Thymus (tissue), 11 donors: ENCODE results near the gene ULBP2. TPM values are rescaled to one million over a fixed set of nuclear protein-coding genes. Genes with fewer than 3 reads are reported as not detected.

ENCODE experiments used
- DNase-seq, 9 donors: peaks; one replicate each; pipeline ENCODE4 v3.0.0-alpha.2; 2013; ENCODE audit warnings: low spot score in 9 of 9, low read depth in 6 of 9, missing footprints in 1 of 9
- H3K27ac ChIP-seq, 2 donors: one replicate each; pipeline ENCODE4 v1.5.1; 2013; ENCODE audit warnings: control low read depth in 1 of 2, low read depth in 1 of 2, low read length in 1 of 2, mild to moderate bottlenecking in 1 of 2, moderate library complexity in 1 of 2
- H3K27me3 ChIP-seq, 2 donors: one replicate each; pipeline ENCODE4 v1.5.1; 2013; ENCODE audit warnings: low read length in 1 of 2; ENCODE audit not compliant: control insufficient read depth in 2 of 2, insufficient read depth in 1 of 2
- H3K36me3 ChIP-seq, 2 donors: one replicate each; pipeline ENCODE4 v1.5.1; 2013; ENCODE audit warnings: low read length in 1 of 2, mild to moderate bottlenecking in 1 of 2, moderate library complexity in 1 of 2; ENCODE audit not compliant: control insufficient read depth in 2 of 2, insufficient read depth in 2 of 2
- H3K4me1 ChIP-seq, 2 donors: one replicate each; pipeline ENCODE4 v1.5.1; 2013; ENCODE audit warnings: low read length in 2 of 2; ENCODE audit not compliant: control insufficient read depth in 2 of 2, insufficient read depth in 2 of 2
- H3K4me3 ChIP-seq, 2 donors: one replicate each; pipeline ENCODE4 v1.5.1; 2013; ENCODE audit warnings: low read length in 2 of 2, control low read depth in 1 of 2, mild to moderate bottlenecking in 1 of 2
- H3K9me3 ChIP-seq, 2 donors: one replicate each; pipeline ENCODE4 v1.5.1; 2013; ENCODE audit warnings: low read length in 1 of 2, mild to moderate bottlenecking in 1 of 2; ENCODE audit not compliant: control insufficient read depth in 2 of 2, insufficient read depth in 1 of 2
- WGBS: extraction: QIAGEN DNeasy Blood & Tissue Kit; methylation state at CpG from one replicate; pipeline ENCODE4 v1.1.7; 2013; 5-methylcytosine and 5-hydroxymethylcytosine counted together
- polyA plus RNA-seq: library from polyadenylated mRNA; stranded (reverse); fragments of 200-250 nt; gene quantifications from one replicate; pipeline ENCODE4 v1.2.3, GENCODE V29; 2013
- total RNA-seq: library from RNA; stranded (reverse); fragments of 120-200 nt; gene quantifications from one replicate; pipeline ENCODE4 v1.2.4, GENCODE V29; 2013
- donor health status: healthy.

The ULBP2 gene
- total and polyA plus RNA-seq, 2 donors = 0.66 to 2.3 TPM

GRCh38 chr6:149899486-149899885 is 42.3 kb upstream of the ULBP2 start:
- H3K36me3 ChIP-seq = no peaks in the 10 kb centered on the region
- H3K27ac ChIP-seq = no peak overlapping the region
- no peaks in the 10 kb centered on the region for H3K4me1 ChIP-seq
- DNase-seq = no peak
- no peaks in the 10 kb centered on the region for H3K9me3 ChIP-seq
- H3K4me3 ChIP-seq = no peak overlapping the region
- peaks cover 0 to 9% of the 10 kb centered on the region in 2 donors for H3K27me3 ChIP-seq
- WGBS = 98% methylated on average over 6 of the region's 6 CpGs

- no peak overlapping the region for H3K27ac ChIP-seq
- no peak for DNase-seq
Measured at GRCh38 chr6:149899926-149900619, 41.7 kb upstream of the ULBP2 start.

GRCh38 chr6:149900620-149901443 is 41.0 kb upstream of the ULBP2 start:
- peaks cover 0 to 9% of the 10 kb centered on the region in 2 donors for H3K27me3 ChIP-seq
- no peaks in the 10 kb centered on the region for H3K4me1 ChIP-seq
- H3K9me3 ChIP-seq = no peaks in the 10 kb centered on the region
- 94% methylated on average over 11 of the region's 11 CpGs for WGBS
- no peak overlapping the region for H3K27ac ChIP-seq
- H3K36me3 ChIP-seq = no peaks in the 10 kb centered on the region
- no peak for DNase-seq
- no peak overlapping the region for H3K4me3 ChIP-seq

More at GRCh38 chr6:149899926-149900619, 41.7 kb upstream of the ULBP2 start:
- 93% methylated on average over 7 of the region's 7 CpGs for WGBS
- Histone ChIP-seq H3K4me3 (no peak overlapping the region), H3K27me3 (peaks cover 0 to 9% of the 10 kb centered on the region in 2 donors), H3K36me3 (no peaks in the 10 kb centered on the region), H3K4me1 (no peaks in the 10 kb centered on the region), H3K9me3 (no peaks in the 10 kb centered on the region)

GRCh38 chr6:149901444-149902140 is 40.2 kb upstream of the ULBP2 start:
- no peak overlapping the region for H3K27ac ChIP-seq

GRCh38 chr6:149903938-149904611 is 37.7 kb upstream of the ULBP2 start:
- Histone ChIP-seq H3K9me3 (peaks cover 3 to 8% of the 10 kb centered on the region in 2 donors), H3K4me3 (no peak overlapping the region), H3K27ac (no peak overlapping the region), H3K27me3 (peaks cover 0 to 7% of the 10 kb centered on the region in 2 donors), H3K4me1 (no peaks in the 10 kb centered on the region), H3K36me3 (no peaks in the 10 kb centered on the region)
- 91% methylated on average over 5 of the region's 5 CpGs for WGBS
- DNase-seq = no peak

More at GRCh38 chr6:149901444-149902140, 40.2 kb upstream of the ULBP2 start:
- DNase-seq = no peak
- WGBS = 96% methylated on average over 6 of the region's 6 CpGs
- Histone ChIP-seq H3K4me3 (no peak overlapping the region), H3K4me1 (no peaks in the 10 kb centered on the region), H3K36me3 (no peaks in the 10 kb centered on the region), H3K27me3 (peaks cover 0 to 9% of the 10 kb centered on the region in 2 donors), H3K9me3 (no peaks in the 10 kb centered on the region)

- Histone ChIP-seq H3K27ac (no peak overlapping the region), H3K9me3 (peaks cover 3 to 13% of the 10 kb centered on the region in 2 donors), H3K36me3 (no peaks in the 10 kb centered on the region), H3K27me3 (peaks cover 0 to 6% of the 10 kb centered on the region in 2 donors), H3K4me3 (no peak overlapping the region), H3K4me1 (no peaks in the 10 kb centered on the region)
- no peak for DNase-seq
- 94% methylated on average over 13 of the region's 13 CpGs for WGBS
Measured at GRCh38 chr6:149904661-149905370, 37.0 kb upstream of the ULBP2 start.

GRCh38 chr6:149905371-149905910 is 36.4 kb upstream of the ULBP2 start:
- Histone ChIP-seq H3K4me1 (no peaks in the 10 kb centered on the region), H3K4me3 (no peak overlapping the region), H3K36me3 (no peaks in the 10 kb centered on the region), H3K27me3 (peaks cover 0 to 6% of the 10 kb centered on the region in 2 donors), H3K9me3 (peaks cover 3 to 16% of the 10 kb centered on the region in 2 donors), H3K27ac (no peak overlapping the region)
- WGBS = 98% methylated on average over 18 of the region's 18 CpGs
- DNase-seq = no peak

- Histone ChIP-seq H3K27ac (no peak overlapping the region), H3K36me3 (no peaks in the 10 kb centered on the region), H3K4me3 (no peak overlapping the region), H3K27me3 (peaks cover 0 to 8% of the 10 kb centered on the region in 2 donors), H3K9me3 (peaks cover 3 to 21% of the 10 kb centered on the region in 2 donors), H3K4me1 (no peaks in the 10 kb centered on the region)
- no peak for DNase-seq
- WGBS = 77% methylated on average over 6 of the region's 6 CpGs
Measured at GRCh38 chr6:149905911-149906371, 35.9 kb upstream of the ULBP2 start.
